IMR-90 (cell line): ENCODE measurements around the gene MICAL1. TPM values are rescaled to one million over a fixed set of nuclear protein-coding genes. Genes with fewer than 3 reads are reported as not detected.

Experiments
- ATAC-seq: fragments of 200-7000 bp; cut with Tn5 transposase; 2 replicates; pipeline ENCODE4 v1.9.1; 2020; ENCODE audit warnings: low read depth, mild to moderate bottlenecking, moderate library complexity
- BruUV-seq: library from RNA; stranded (reverse); fragments of 400-500 nt; replicated peaks from 2 replicates; lab custom pipeline; 2021; lab: Mats Ljungman, UMichigan
- CTCF ChIA-PET: fragments of 300-600 bp; formaldehyde crosslinking; extraction: SDS; loops from one replicate; lab custom pipeline; 2021; ENCODE audit warnings: antibody characterized with exemption; lab: Yijun Ruan, JAX
- POLR2A ChIA-PET: fragments of 300-600 bp; sonication (Branson Sonifier 250); formaldehyde crosslinking; loops from one replicate; lab custom pipeline; 2022; ENCODE audit warnings: antibody characterized with exemption; ENCODE audit not compliant: unreplicated experiment; lab: Charles Lee
- DNase-seq: peaks from one replicate; pipeline ENCODE4 v3.0.0; 2013
- H2AFZ ChIP-seq: replicated peaks from 2 replicates; pipeline ENCODE3; 2013; ENCODE audit warnings: low read length, mild to moderate bottlenecking; ENCODE audit not compliant: poor library complexity
- H2AK5ac ChIP-seq: 2 replicates; pipeline ENCODE4 v1.6.1; 2013; ENCODE audit warnings: low read depth, low read length, inconsistent platforms
- H2AK9ac ChIP-seq: replicated peaks from 2 replicates; pipeline ENCODE3; 2013; ENCODE audit warnings: mild to moderate bottlenecking, low read depth, low read length, moderate library complexity; ENCODE audit not compliant: poor library complexity
- H2BK120ac ChIP-seq: 2 replicates; pipeline ENCODE4 v1.6.1; 2013; ENCODE audit warnings: low read depth, low read length, inconsistent platforms
- H2BK15ac ChIP-seq: 3 replicates; pipeline ENCODE4 v1.6.1; 2013; ENCODE audit warnings: low read depth, low read length, inconsistent platforms
- H2BK20ac ChIP-seq: 2 replicates; pipeline ENCODE4 v1.6.1; 2013; ENCODE audit warnings: low read depth, mild to moderate bottlenecking, inconsistent platforms, low read length, moderate library complexity
- H2BK5ac ChIP-seq: 2 replicates; pipeline ENCODE4 v1.6.1; 2013; ENCODE audit warnings: mild to moderate bottlenecking, low read depth, low read length, inconsistent platforms; ENCODE audit not compliant: poor library complexity, severe bottlenecking
- H3K14ac ChIP-seq: replicated peaks from 2 replicates; pipeline ENCODE4 v1.6.1; 2013; ENCODE audit warnings: low read depth, low read length, inconsistent platforms
- H3K18ac ChIP-seq: 2 replicates; pipeline ENCODE4 v1.6.1; 2013; ENCODE audit warnings: low read depth, low read length, control low read depth
- H3K23ac ChIP-seq: 2 replicates; pipeline ENCODE4 v1.6.1; 2013; ENCODE audit warnings: low read depth, low read length, inconsistent platforms
- H3K27ac ChIP-seq: 2 replicates; pipeline ENCODE4 v1.5.1; 2013; ENCODE audit warnings: mild to moderate bottlenecking, control low read depth, low read length; ENCODE audit not compliant: insufficient read depth
- H3K27me3 ChIP-seq: 2 replicates; pipeline ENCODE4 v1.6.1; 2013; ENCODE audit warnings: low read length; ENCODE audit not compliant: control insufficient read depth, insufficient read depth
- H3K36me3 ChIP-seq: 2 replicates; pipeline ENCODE4 v1.6.1; 2013; ENCODE audit warnings: low read length, mixed read lengths; ENCODE audit not compliant: control insufficient read depth, insufficient read depth
- H3K4ac ChIP-seq: 2 replicates; pipeline ENCODE4 v1.6.1; 2013; ENCODE audit warnings: low read depth, low read length, inconsistent platforms
- H3K4me1 ChIP-seq: 2 replicates; pipeline ENCODE4 v1.6.1; 2013; ENCODE audit warnings: low read length, mixed read lengths; ENCODE audit not compliant: control insufficient read depth, insufficient read depth
- H3K4me2 ChIP-seq: 2 replicates; pipeline ENCODE4 v1.6.1; 2013; ENCODE audit warnings: low read depth, mild to moderate bottlenecking, control low read depth, low read length, moderate library complexity
- H3K4me3 ChIP-seq: 2 replicates; pipeline ENCODE4 v1.5.1; 2013; ENCODE audit warnings: low read depth, mild to moderate bottlenecking, control low read depth, low read length, moderate library complexity; ENCODE audit not compliant: insufficient read depth
- H3K56ac ChIP-seq: 2 replicates; pipeline ENCODE4 v1.6.1; 2013; ENCODE audit warnings: low read length, inconsistent platforms; ENCODE audit not compliant: insufficient read depth; ENCODE audit errors: extremely low read depth
- H3K79me1 ChIP-seq, 2 experiments: 2 replicates each; pipeline ENCODE4 v1.6.1; 2013; ENCODE audit warnings: low read length in 2 of 2, inconsistent platforms in 1 of 2, low read depth in 1 of 2
- H3K9ac ChIP-seq: 2 replicates; pipeline ENCODE4 v1.6.1; 2013; ENCODE audit warnings: low read depth, low read length, control low read depth
- H3K9me1 ChIP-seq: 2 replicates; pipeline ENCODE4 v1.6.1; 2013; ENCODE audit warnings: low read length, inconsistent platforms; ENCODE audit not compliant: insufficient read depth
- H3K9me3 ChIP-seq: 2 replicates; pipeline ENCODE4 v1.6.1; 2013; ENCODE audit warnings: low read length; ENCODE audit not compliant: control insufficient read depth, insufficient read depth
- H4K20me1 ChIP-seq: 2 replicates; pipeline ENCODE4 v1.6.1; 2013; ENCODE audit warnings: low read length, inconsistent platforms; ENCODE audit not compliant: insufficient read depth
- H4K5ac ChIP-seq: 2 replicates; pipeline ENCODE4 v1.6.1; 2013; ENCODE audit warnings: mild to moderate bottlenecking, low read depth, low read length, control low read depth
- H4K8ac ChIP-seq, 2 experiments: 2 replicates each; pipeline ENCODE4 v1.6.1; 2013; ENCODE audit warnings: low read depth in 2 of 2, low read length in 2 of 2, control low read depth in 1 of 2, inconsistent platforms in 1 of 2
- H4K91ac ChIP-seq: 2 replicates; pipeline ENCODE4 v1.6.1; 2013; ENCODE audit warnings: low read depth, low read length, inconsistent platforms; ENCODE audit not compliant: insufficient read depth
- BHLHE40 ChIP-seq: fragments of 150-350 bp; IDR thresholded peaks from 2 replicates; pipeline ENCODE4 v1.6.1; 2016; ENCODE audit warnings: mild to moderate bottlenecking, low read depth, low read length
- CEBPB ChIP-seq: IDR thresholded peaks from 2 replicates; pipeline ENCODE4 v1.6.1; 2012; ENCODE audit warnings: low read depth, low read length, improper control_type of control experiment
- CHD1 ChIP-seq: IDR thresholded peaks from 2 replicates; pipeline ENCODE4 v1.6.1; 2012; ENCODE audit warnings: low read depth, low read length, improper control_type of control experiment
- ELK1 ChIP-seq: fragments of 150-350 bp; IDR thresholded peaks from 2 replicates; pipeline ENCODE4 v1.6.1; 2016; ENCODE audit warnings: low read depth, mild to moderate bottlenecking, low read length, moderate library complexity, borderline replicate concordance
- FOS ChIP-seq: fragments of 150-350 bp; IDR thresholded peaks from 2 replicates; pipeline ENCODE4 v1.6.1; 2016; ENCODE audit warnings: low read depth, low read length
- MAFK ChIP-seq: IDR thresholded peaks from 2 replicates; pipeline ENCODE4 v1.6.1; 2012; ENCODE audit warnings: low read depth, low read length, improper control_type of control experiment
- NFE2L2 ChIP-seq: fragments of 150-350 bp; IDR thresholded peaks from 2 replicates; pipeline ENCODE4 v1.6.1; 2016; ENCODE audit warnings: low read depth, mild to moderate bottlenecking, low read length
- POLR2A ChIP-seq: IDR thresholded peaks from 2 replicates; pipeline ENCODE4 v1.6.1; 2012; ENCODE audit warnings: mild to moderate bottlenecking, low read depth, low read length
- RAD21 ChIP-seq: IDR thresholded peaks from 2 replicates; pipeline ENCODE4 v1.6.1; 2012; ENCODE audit warnings: low read length, improper control_type of control experiment
- RCOR1 ChIP-seq: IDR thresholded peaks from 2 replicates; pipeline ENCODE4 v1.6.1; 2012; ENCODE audit warnings: mild to moderate bottlenecking, low read length, improper control_type of control experiment; ENCODE audit not compliant: insufficient replicate concordance
- RFX5 ChIP-seq: IDR thresholded peaks from 2 replicates; pipeline ENCODE4 v1.8.0; 2012; ENCODE audit warnings: low read depth, mild to moderate bottlenecking, low read length, moderate library complexity
- SMC3 ChIP-seq: fragments of 150-350 bp; IDR thresholded peaks from 2 replicates; pipeline ENCODE4 v1.6.1; 2016; ENCODE audit warnings: low read depth, mild to moderate bottlenecking, antibody characterized with exemption, low read length, moderate library complexity
- USF2 ChIP-seq: fragments of 150-350 bp; IDR thresholded peaks from 2 replicates; pipeline ENCODE4 v1.6.1; 2017; ENCODE audit warnings: mild to moderate bottlenecking, antibody characterized with exemption, low read length, low read depth
- WGBS, 2 experiments: methylation state at CpG; one replicate each; pipeline versions ENCODE4 v1.1.5 to v1.1.7; 2013; ENCODE audit warnings: missing lambda C conversion rate in 2 of 2; ENCODE audit not compliant: insufficient read length in 1 of 2; ENCODE audit errors: extremely low coverage in 2 of 2; 5-methylcytosine and 5-hydroxymethylcytosine counted together
- dilution Hi-C: fragments of 300-500 bp; cut with HindIII; formaldehyde crosslinking; loops from one replicate; pipeline ENCODE4 v1.14.3; 2018; ENCODE audit warnings: low sequenced_read_pairs; ENCODE audit not compliant: unreplicated experiment
- in situ Hi-C: fragments of 300-500 bp; cut with MboI; formaldehyde crosslinking; loops from 3 replicates; pipeline ENCODE4 v1.14.3; 2019; ENCODE audit warnings: low sequenced_read_pairs, inconsistent platforms, mixed read lengths
- intact Hi-C: fragments of 100-400 bp; cut with micrococcal nuclease; formaldehyde crosslinking; loops from 2 replicates; pipeline ENCODE4 v1.10.0; 2022
- polyA plus RNA-seq, 3 experiments: library from polyadenylated mRNA; depleted of rRNA; stranded (reverse); fragments of >200 nt; gene quantifications; 2 replicates each; pipeline ENCODE4 v1.2.3, GENCODE V29; 2012; ENCODE audit warnings: low replicate concordance in 1 of 3
- total RNA-seq: library from RNA; depleted of rRNA; stranded (reverse); fragments of >200 nt; gene quantifications from 2 replicates; pipeline ENCODE4 v1.2.3, GENCODE V29; 2012
- TF ChIP-seq, protein P1 (sequence below): conservative IDR thresholded peaks from 2 replicates; pipeline ENCODE4 v1.5.1; 2012; ENCODE audit warnings: mild to moderate bottlenecking, low read depth, low read length, improper control_type of control experiment

The MICAL1 gene
- total and polyA plus RNA-seq, 2 of the 4 experiments (the other 2 are of a cell fraction), result 30.5 to 57.1 TPM

DNA sequence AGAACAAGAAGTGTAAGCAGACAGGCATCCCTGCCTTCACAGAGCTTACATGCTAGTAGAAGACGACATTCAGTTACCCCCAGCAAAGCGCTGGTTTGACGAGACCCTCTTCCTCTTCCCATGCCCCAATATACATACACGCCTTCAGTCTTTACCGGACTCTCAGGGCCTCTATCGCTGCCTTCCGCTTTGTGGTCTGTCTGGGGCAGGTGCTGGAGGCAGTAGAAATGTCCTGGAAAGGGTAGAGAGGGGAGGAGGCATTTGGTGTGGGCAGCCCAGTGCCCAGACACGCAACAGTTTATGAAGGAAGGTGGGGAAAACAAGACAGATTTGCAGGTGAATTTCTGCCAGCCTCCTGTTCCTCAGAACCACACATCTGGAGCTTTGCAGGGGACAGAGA, 9.0 kb downstream of the MICAL1 start:
- Histone ChIP-seq H3K18ac (no peak overlapping the region), H4K20me1 (peaks cover 7% of the 10 kb centered on the region; the same call in 1 of the 2 replicates), H2AK9ac (no peak overlapping the region), H3K9me1 (peaks cover 19% of the 10 kb centered on the region), H4K5ac (no peak overlapping the region), H3K4me2 (no peak overlapping the region), H2AK5ac (no peak overlapping the region), H3K56ac (no peak overlapping the region), H3K4ac (no peak overlapping the region), H2BK120ac (no peak overlapping the region), H3K79me1 (peaks cover 0 to 21% of the 10 kb centered on the region in 2 experiments), H3K14ac (no peak overlapping the region), H3K27ac (no peak overlapping the region), H3K4me3 (no peak overlapping the region), H2BK5ac (no peak overlapping the region), H3K27me3 (no peaks in the 10 kb centered on the region), H4K8ac (no peak overlapping the region), H3K9ac (no peak overlapping the region), H2AFZ (no peak overlapping the region), H2BK15ac (no peak overlapping the region), H2BK20ac (no peak overlapping the region), H3K36me3 (peaks cover 66% of the 10 kb centered on the region), H3K4me1 (peaks cover 5% of the 10 kb centered on the region), H4K91ac (no peak overlapping the region), H3K23ac (no peak overlapping the region), H3K9me3 (no peaks in the 10 kb centered on the region)
- dilution Hi-C loops, result no loop called here
- intact Hi-C loops, result no loop called here
- no CpG with 5 or more reads among the region's 8 CpGs for WGBS, 2 experiments
- in situ Hi-C loops, result no loop called here
- DNase-seq (no peak), ATAC-seq (no peak)
- BruUV-seq, result no TSS peak
- CTCF ChIA-PET, result no interaction called here
- POLR2A ChIA-PET, result no interaction called here
- TF ChIP-seq RAD21, result no peak
- no peak for TF ChIP-seq BHLHE40
- TF ChIP-seq SMC3, result no peak
- no peak for TF ChIP-seq RFX5
- no peak for TF ChIP-seq USF2
- TF ChIP-seq, protein P1, sequence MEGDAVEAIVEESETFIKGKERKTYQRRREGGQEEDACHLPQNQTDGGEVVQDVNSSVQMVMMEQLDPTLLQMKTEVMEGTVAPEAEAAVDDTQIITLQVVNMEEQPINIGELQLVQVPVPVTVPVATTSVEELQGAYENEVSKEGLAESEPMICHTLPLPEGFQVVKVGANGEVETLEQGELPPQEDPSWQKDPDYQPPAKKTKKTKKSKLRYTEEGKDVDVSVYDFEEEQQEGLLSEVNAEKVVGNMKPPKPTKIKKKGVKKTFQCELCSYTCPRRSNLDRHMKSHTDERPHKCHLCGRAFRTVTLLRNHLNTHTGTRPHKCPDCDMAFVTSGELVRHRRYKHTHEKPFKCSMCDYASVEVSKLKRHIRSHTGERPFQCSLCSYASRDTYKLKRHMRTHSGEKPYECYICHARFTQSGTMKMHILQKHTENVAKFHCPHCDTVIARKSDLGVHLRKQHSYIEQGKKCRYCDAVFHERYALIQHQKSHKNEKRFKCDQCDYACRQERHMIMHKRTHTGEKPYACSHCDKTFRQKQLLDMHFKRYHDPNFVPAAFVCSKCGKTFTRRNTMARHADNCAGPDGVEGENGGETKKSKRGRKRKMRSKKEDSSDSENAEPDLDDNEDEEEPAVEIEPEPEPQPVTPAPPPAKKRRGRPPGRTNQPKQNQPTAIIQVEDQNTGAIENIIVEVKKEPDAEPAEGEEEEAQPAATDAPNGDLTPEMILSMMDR, result no peak
- TF ChIP-seq NFE2L2, result no peak
- no peak for TF ChIP-seq CHD1
- no peak for TF ChIP-seq FOS
- no peak for TF ChIP-seq MAFK
- no peak for TF ChIP-seq CEBPB
- TF ChIP-seq RCOR1, result no peak
- TF ChIP-seq POLR2A, result no peak
- TF ChIP-seq ELK1, result no peak
